HG03095 (cell line): ENCODE results near the gene MAPK13.
"Not testable (repeated sequence)": the region's sequence is repeated elsewhere in the genome, so short reads cannot be mapped to it uniquely, and the experiment has no call there.

ENCODE experiments used
- ATAC-seq: cut with Tn5 transposase; IDR thresholded peaks from one replicate; pipeline ENCODE4 v1.9.1; 2021; ENCODE audit warnings: moderate library complexity; ENCODE audit not compliant: unreplicated experiment

The MAPK13 gene

GRCh38 chr6:36129941-36130666 is at the start of gene MAPK13:
TSS of gene MAPK13 (plus strand) at chr6:36130513. CDS start at chr6:36130583, 70 bp downstream.
- no peak for ATAC-seq

- no peak for ATAC-seq
Observed at GRCh38 chr6:36082318-36082717, 48.0 kb upstream of the MAPK13 start.

GRCh38 chr6:36083446-36083845 is 46.9 kb upstream of the MAPK13 start:
- ATAC-seq, result no peak

- not testable (repeated sequence) for ATAC-seq
Observed at GRCh38 chr6:36088204-36088603, 42.1 kb upstream of the MAPK13 start.

GRCh38 chr6:36089048-36089447 is 41.3 kb upstream of the MAPK13 start:
- ATAC-seq, result no peak

GRCh38 chr6:36094238-36094637 is 36.1 kb upstream of the MAPK13 start:
- ATAC-seq, result no peak

- no peak for ATAC-seq
Observed at GRCh38 chr6:36094753-36095496, 35.4 kb upstream of the MAPK13 start.

- no peak for ATAC-seq
Observed at GRCh38 chr6:36095497-36096391, 34.6 kb upstream of the MAPK13 start.

- ATAC-seq, result no peak
Observed at GRCh38 chr6:36098253-36098919, 31.9 kb upstream of the MAPK13 start.

GRCh38 chr6:36098920-36099647 is 31.2 kb upstream of the MAPK13 start:
- ATAC-seq, result no peak

GRCh38 chr6:36099869-36100483 is 30.3 kb upstream of the MAPK13 start:
- ATAC-seq, result no peak

- ATAC-seq, result no peak
Observed at GRCh38 chr6:36101691-36102090, 28.6 kb upstream of the MAPK13 start.

GRCh38 chr6:36102853-36103252 is 27.5 kb upstream of the MAPK13 start:
- no peak for ATAC-seq

GRCh38 chr6:36104836-36105235 is 25.5 kb upstream of the MAPK13 start:
- ATAC-seq, result no peak

- no peak for ATAC-seq
Observed at GRCh38 chr6:36109092-36109491, 21.2 kb upstream of the MAPK13 start.

GRCh38 chr6:36110050-36110449 is 20.3 kb upstream of the MAPK13 start:
- no peak for ATAC-seq

- no peak for ATAC-seq
Observed at GRCh38 chr6:36110863-36111262, 19.4 kb upstream of the MAPK13 start.

- ATAC-seq, result no peak
Observed at GRCh38 chr6:36111526-36111925, 18.8 kb upstream of the MAPK13 start.

- ATAC-seq, result no peak
Observed at GRCh38 chr6:36113049-36113448, 17.3 kb upstream of the MAPK13 start.

- no peak for ATAC-seq
Observed at GRCh38 chr6:36113703-36114102, 16.6 kb upstream of the MAPK13 start.
